ENCODE measurements around the gene LKAAEAR1. TPM values are rescaled to one million over a fixed set of nuclear protein-coding genes. Genes with fewer than 3 reads are reported as not detected.

LKAAEAR1 gene
- total and polyA plus RNA-seq, 2 of the 13 experiments (the other 11 are each of a cell fraction or from before 2014, with no cell fraction given): not detected

GRCh38 chr20:64040231-64041039 lies 43.8 kb downstream of the LKAAEAR1 start (continued):
- TF ChIP-seq ZNF142 (CRISPR knock-in tag; IDR thresholded peaks at IDR 0.05) (no peak; the same call in 1 of the 2 replicates), ZNF547 (CRISPR knock-in tag; IDR thresholded peaks at IDR 0.05) (peak; percentile 47; the same call in 1 of the 2 replicates), REXO4 (CRISPR knock-in tag; IDR thresholded peaks at IDR 0.05; ENCODE audit: borderline replicate concordance) (peak; percentile 89; the same call in 1 of the 2 replicates), KDM5A (IDR thresholded peaks at IDR 0.05; ENCODE audit: borderline replicate concordance, low read length) (no peak), FOXC1 (CRISPR knock-in tag; IDR thresholded peaks at IDR 0.05; ENCODE audit: borderline replicate concordance) (no peak; the same call in 1 of the 2 replicates), HCFC1 (IDR thresholded peaks at IDR 0.05; ENCODE audit: low read depth, low read length) (no peak), ZNF30 (CRISPR knock-in tag; IDR thresholded peaks at IDR 0.05) (no peak), ZNF253 (CRISPR knock-in tag; IDR thresholded peaks at IDR 0.05; ENCODE audit: borderline replicate concordance) (peak; percentile 92; the same call in 1 of the 2 replicates), JUN (CRISPR knock-in tag; IDR thresholded peaks at IDR 0.05) (no peak; the same call in 1 of the 2 replicates), RFXAP (CRISPR knock-in tag; IDR thresholded peaks at IDR 0.05; ENCODE audit: borderline replicate concordance) (no peak; the same call in 1 of the 2 replicates), NCOA2 (CRISPR knock-in tag; IDR thresholded peaks at IDR 0.05) (peak; percentile 29; the same call in 1 of the 2 replicates), FOSL1 (CRISPR knock-in tag; IDR thresholded peaks at IDR 0.05; ENCODE audit: borderline replicate concordance) (no peak; the same call in 1 of the 2 replicates), DR1 (CRISPR knock-in tag; IDR thresholded peaks at IDR 0.05) (no peak; the same call in 1 of the 2 replicates)
- TF ChIP-seq, protein P1, sequence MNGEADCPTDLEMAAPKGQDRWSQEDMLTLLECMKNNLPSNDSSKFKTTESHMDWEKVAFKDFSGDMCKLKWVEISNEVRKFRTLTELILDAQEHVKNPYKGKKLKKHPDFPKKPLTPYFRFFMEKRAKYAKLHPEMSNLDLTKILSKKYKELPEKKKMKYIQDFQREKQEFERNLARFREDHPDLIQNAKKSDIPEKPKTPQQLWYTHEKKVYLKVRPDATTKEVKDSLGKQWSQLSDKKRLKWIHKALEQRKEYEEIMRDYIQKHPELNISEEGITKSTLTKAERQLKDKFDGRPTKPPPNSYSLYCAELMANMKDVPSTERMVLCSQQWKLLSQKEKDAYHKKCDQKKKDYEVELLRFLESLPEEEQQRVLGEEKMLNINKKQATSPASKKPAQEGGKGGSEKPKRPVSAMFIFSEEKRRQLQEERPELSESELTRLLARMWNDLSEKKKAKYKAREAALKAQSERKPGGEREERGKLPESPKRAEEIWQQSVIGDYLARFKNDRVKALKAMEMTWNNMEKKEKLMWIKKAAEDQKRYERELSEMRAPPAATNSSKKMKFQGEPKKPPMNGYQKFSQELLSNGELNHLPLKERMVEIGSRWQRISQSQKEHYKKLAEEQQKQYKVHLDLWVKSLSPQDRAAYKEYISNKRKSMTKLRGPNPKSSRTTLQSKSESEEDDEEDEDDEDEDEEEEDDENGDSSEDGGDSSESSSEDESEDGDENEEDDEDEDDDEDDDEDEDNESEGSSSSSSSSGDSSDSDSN (CRISPR knock-in tag; IDR thresholded peaks at IDR 0.05): no peak
- TF ChIP-seq, protein P2, sequence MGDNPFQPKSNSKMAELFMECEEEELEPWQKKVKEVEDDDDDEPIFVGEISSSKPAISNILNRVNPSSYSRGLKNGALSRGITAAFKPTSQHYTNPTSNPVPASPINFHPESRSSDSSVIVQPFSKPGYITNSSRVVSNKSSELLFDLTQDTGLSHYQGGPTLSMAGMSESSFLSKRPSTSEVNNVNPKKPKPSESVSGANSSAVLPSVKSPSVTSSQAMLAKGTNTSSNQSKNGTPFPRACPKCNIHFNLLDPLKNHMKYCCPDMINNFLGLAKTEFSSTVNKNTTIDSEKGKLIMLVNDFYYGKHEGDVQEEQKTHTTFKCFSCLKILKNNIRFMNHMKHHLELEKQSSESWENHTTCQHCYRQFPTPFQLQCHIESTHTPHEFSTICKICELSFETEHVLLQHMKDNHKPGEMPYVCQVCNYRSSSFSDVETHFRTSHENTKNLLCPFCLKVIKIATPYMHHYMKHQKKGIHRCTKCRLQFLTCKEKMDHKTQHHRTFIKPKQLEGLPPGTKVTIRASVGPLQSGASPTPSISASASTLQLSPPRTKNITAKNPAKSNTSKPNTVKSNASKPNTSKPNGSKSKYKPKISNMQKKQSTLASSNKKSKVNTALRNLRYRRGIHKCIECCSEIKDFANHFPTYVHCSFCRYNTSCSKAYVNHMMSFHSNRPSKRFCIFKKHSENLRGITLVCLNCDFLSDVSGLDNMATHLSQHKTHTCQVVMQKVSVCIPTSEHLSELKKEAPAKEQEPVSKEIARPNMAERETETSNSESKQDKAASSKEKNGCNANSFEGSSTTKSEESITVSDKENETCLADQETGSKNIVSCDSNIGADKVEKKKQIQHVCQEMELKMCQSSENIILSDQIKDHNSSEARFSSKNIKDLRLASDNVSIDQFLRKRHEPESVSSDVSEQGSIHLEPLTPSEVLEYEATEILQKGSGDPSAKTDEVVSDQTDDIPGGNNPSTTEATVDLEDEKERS (CRISPR knock-in tag; IDR thresholded peaks at IDR 0.05): no peak

All from HepG2 (cell line).